A549 (cell line): ENCODE measurements around the gene ZBTB25.

Experiments used
- POLR2A ChIP-seq: IDR thresholded peaks from 2 replicates; pipeline ENCODE4 v1.6.1; 2012; ENCODE audit warnings: mild to moderate bottlenecking, low read length
- TF ChIP-seq, protein P1 (sequence below): fragments of >200 bp; sonication (Bioruptor Twin); formaldehyde crosslinking; IDR thresholded peaks from 3 replicates; pipeline ENCODE4 v1.5.1; 2016
- TF ChIP-seq, protein P2 (sequence below): fragments of 450-650 bp; IDR thresholded peaks from 2 replicates; pipeline ENCODE4 v1.6.1; 2014; ENCODE audit warnings: antibody characterized with exemption

DNA sequence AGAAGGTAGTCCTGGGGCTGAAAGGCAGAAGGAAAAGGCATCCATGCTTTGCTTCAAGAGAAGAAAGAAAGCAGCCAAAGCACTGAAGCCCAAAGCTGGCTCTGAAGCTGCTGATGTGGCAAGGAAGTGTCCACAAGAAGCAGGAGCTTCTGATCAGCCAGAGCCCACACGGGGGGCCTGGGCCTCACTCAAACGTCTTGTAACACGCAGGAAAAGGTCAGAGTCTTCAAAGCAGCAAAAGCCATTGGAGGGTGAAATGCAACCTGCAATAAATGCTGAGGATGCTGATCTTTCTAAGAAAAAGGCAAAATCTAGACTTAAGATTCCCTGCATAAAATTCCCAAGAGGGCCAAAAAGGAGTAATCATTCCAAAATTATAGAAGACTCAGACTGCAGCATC is 35.2 kb downstream of the ZBTB25 start:
- TF ChIP-seq POLR2A: no peak
- TF ChIP-seq, protein P1, sequence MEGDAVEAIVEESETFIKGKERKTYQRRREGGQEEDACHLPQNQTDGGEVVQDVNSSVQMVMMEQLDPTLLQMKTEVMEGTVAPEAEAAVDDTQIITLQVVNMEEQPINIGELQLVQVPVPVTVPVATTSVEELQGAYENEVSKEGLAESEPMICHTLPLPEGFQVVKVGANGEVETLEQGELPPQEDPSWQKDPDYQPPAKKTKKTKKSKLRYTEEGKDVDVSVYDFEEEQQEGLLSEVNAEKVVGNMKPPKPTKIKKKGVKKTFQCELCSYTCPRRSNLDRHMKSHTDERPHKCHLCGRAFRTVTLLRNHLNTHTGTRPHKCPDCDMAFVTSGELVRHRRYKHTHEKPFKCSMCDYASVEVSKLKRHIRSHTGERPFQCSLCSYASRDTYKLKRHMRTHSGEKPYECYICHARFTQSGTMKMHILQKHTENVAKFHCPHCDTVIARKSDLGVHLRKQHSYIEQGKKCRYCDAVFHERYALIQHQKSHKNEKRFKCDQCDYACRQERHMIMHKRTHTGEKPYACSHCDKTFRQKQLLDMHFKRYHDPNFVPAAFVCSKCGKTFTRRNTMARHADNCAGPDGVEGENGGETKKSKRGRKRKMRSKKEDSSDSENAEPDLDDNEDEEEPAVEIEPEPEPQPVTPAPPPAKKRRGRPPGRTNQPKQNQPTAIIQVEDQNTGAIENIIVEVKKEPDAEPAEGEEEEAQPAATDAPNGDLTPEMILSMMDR: no peak
- TF ChIP-seq, protein P2, sequence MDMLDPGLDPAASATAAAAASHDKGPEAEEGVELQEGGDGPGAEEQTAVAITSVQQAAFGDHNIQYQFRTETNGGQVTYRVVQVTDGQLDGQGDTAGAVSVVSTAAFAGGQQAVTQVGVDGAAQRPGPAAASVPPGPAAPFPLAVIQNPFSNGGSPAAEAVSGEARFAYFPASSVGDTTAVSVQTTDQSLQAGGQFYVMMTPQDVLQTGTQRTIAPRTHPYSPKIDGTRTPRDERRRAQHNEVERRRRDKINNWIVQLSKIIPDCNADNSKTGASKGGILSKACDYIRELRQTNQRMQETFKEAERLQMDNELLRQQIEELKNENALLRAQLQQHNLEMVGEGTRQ: no peak
